HG03196 (cell line): ENCODE results near the gene TSPAN11.

ENCODE experiments used
- ATAC-seq: cut with Tn5 transposase; IDR thresholded peaks from one replicate; pipeline ENCODE4 v1.9.1; 2021; ENCODE audit not compliant: unreplicated experiment

Gene TSPAN11

GRCh38 chr12:31037931-31038330 lies 111.4 kb downstream of the TSPAN11 start:
- no peak for ATAC-seq

GRCh38 chr12:31041033-31041564 lies 114.6 kb downstream of the TSPAN11 start:
- ATAC-seq, result no peak
